Erythroblast (primary cell): ENCODE results near the gene RHOT2.
A peak's percentile ranks its signal among the peaks of the same experiment; 100 is the strongest.

Experiments used
- DNase-seq, 2 experiments: peaks; one replicate each; lab custom pipeline; 2025; lab: John Stamatoyannopoulos, UW
- GATA1 ChIP-seq: IDR thresholded peaks from 2 replicates; pipeline ENCODE4 v1.6.1; 2011; ENCODE audit warnings: low read depth, mild to moderate bottlenecking, control low read depth, low read length, moderate library complexity
- POLR2A ChIP-seq: IDR thresholded peaks from 2 replicates; pipeline ENCODE4 v1.6.1; 2011; ENCODE audit warnings: mild to moderate bottlenecking, low read length

Gene RHOT2

DNA sequence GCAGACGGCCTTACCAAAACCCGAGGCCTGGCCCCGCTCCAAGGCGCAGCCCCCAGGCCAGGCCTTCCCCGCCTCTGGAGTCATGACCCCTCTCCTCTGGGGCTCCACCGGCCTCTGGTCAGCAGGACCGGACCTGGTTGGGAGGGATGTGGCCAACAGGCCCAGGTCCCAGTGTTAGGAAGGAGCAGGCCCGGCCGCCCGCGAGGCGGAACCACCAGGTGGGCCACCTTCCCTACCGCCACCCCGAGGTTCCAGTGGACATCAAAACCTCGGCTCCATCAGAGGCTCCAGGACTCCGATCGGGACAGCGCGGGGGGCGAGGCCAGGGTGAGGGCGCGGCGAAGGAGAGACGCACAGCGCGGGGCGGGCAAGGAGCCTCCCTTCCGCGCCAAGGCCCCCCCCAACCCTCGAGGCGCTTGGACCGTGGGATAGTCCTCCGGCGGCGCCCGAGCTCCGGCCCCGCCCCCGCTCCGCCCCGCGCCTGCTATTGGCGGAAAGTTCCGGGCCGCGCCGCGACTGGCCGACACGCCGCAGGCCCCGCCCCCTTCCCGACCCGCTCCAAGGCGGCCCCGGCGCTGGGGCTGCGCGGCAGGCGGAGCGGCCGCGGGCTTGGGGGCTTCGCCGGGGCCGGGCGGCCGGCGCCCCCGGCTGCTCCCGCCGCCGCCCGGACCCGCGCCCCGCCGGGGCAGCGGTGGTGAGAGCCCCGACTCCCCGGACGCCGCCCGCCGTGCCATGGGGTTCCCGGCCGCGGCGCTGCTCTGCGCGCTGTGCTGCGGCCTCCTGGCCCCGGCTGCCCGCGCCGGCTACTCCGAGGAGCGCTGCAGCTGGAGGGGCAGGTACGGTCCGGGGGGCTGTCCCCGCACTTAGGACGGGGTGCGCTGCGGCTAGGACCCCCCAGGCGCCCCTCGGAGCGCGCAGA is 46.9 kb downstream of the RHOT2 start, which contains the start of gene METRN:
Gene METRN, plus strand, starts transcription at position 561 of the 919 bp plus-strand sequence. Its CDS starts 172 bp downstream, at position 733.
- peak; percentile 89 to 94 for DNase-seq
- TF ChIP-seq POLR2A (no peak), GATA1 (no peak)

DNA sequence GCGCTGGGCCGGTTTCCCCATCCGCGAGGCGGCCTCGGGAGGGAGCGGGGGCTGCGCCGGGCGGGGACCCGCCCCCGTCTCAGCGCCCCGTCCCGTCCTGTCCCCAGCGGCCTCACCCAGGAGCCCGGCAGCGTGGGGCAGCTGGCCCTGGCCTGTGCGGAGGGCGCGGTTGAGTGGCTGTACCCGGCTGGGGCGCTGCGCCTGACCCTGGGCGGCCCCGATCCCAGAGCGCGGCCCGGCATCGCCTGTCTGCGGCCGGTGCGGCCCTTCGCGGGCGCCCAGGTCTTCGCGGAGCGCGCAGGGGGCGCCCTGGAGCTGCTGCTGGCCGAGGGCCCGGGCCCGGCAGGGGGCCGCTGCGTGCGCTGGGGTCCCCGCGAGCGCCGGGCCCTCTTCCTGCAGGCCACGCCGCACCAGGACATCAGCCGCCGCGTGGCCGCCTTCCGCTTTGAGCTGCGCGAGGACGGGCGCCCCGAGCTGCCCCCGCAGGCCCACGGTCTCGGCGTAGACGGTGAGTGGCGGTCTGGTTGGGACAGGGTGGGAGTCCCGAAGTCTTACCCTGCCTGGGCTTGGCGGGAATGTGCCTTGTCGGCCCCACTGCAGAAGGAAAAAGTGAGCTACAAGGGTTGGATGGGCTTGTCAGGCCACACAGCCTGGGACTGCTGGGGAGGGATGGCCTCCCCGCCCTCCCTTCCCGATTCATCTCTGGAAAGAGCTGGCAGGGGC is 47.7 kb downstream of the RHOT2 start:
- TF ChIP-seq GATA1, result no peak
- peak; percentile 12 for TF ChIP-seq POLR2A
- peak; percentile 60 to 64 for DNase-seq

DNA sequence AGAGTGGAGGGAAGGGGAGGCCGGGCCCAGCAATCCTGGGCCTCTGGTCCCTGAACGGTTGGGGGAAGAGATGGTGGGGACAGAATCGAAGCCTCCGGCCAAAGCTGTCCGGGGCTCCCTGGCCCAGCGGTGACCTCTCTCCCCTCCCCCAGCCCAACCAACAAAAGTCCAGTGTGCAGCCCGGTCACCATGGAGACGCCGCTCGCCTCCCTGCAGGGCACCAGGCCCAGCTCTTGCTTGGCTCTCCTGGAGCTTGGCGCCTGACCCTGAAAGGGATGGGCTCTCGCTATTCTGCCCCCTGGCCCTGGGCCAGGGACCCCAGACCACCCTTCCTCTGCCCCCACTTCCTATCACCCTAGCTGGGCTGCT is 48.3 kb downstream of the RHOT2 start:
- TF ChIP-seq GATA1, result no peak
- TF ChIP-seq POLR2A, result no peak
- DNase-seq, result no peak

DNA sequence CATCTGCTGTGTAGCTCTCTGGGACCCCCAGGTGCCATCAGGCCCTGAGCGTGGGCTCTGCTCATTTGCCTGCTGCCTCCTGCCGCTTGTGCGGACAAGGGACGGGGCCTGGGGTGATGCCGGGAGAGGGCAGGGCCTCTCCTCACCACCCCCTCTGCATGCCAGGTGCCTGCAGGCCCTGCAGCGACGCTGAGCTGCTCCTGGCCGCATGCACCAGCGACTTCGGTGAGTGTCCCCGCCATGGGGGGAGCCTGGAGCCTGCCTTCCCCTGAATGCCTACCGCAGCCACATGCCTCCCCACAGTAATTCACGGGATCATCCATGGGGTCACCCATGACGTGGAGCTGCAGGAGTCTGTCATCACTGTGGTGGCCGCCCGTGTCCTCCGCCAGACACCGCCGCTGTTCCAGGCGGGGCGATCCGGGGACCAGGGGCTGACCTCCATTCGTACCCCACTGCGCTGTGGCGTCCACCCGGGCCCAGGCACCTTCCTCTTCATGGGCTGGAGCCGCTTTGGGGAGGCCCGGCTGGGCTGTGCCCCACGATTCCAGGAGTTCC is 48.9 kb downstream of the RHOT2 start:
- no peak for DNase-seq
- TF ChIP-seq POLR2A (no peak), GATA1 (no peak)

DNA sequence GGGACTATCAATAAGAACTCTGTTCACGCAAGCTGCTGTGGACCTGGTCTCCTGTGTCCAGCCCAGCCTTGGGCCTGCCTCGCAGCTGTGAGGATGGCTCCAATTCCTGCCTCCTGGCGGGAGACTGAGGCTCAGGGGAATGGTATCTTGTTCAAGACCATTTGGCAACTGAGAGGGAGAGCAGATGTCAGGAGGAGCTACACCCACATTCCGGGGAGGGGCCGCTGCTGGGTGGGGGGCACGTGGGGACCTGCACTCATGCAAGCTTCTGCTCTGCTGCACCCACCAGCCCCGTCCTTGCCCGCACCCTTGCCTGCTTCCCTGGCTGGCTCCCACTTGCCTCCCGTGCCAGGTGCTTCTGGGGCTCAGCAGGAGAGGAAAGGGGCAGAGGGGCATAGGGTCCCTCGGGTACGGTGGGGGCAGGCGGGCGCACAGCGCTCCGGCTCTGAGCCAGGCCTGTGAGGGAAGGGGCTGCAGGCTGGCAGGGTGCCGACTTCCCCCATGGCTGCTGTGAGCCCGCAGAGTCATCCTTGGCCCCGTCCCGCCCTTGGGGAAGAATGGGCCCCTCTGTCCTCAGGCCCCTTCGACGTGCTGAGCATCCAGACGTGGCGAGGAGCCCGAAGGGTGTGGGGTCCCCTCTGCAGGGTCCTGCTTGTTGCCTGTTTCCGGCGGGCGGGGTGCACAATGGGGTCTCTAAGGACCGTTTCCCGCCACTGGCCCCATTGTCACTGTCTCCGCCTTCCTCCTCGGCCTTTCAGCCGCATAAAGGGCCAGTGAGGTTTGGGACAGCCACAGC is 49.7 kb downstream of the RHOT2 start:
- TF ChIP-seq POLR2A (no peak), GATA1 (no peak)
- no peak for DNase-seq

DNA sequence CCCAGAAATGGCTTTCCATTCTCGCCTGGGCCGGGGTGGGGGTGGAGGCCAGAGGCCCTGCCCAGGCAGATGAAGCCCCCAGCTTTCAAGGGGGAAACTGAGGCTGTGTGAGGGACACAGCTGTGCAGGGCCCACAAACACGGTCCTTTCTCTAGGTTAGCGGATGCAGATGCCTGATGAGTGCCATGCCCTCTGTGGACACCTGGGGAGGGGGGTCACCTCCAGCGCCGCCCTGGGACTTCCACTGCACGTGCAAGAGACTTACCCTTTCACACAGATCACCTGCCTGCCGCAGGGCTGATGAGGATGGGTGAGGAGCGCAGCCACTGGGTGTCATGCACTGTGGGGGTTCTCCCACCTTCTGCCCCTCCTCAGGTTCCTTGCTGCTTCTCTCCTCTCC is 50.5 kb downstream of the RHOT2 start:
- no peak for TF ChIP-seq GATA1
- peak; percentile 8 for TF ChIP-seq POLR2A
- DNase-seq, result no peak

DNA sequence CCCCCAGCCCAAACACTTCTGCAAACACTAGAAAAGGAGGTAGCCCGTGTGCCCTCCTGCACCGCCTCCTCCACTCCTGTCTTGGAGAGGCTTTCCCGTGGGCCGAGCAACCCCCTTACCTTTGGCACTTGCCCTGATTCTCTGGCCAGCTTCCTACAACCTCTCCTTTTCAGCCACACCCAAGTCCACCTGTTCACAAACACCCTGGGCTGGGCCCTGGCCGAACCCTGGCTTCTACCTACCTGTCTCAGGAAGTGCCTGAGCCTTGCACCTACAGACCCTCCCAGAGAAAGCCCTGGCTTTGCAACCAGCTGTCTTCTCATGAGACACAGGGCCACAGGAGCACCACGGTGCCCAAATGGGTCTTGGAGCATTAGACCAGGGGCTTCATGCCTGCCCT is 51.0 kb downstream of the RHOT2 start:
- no peak for TF ChIP-seq GATA1
- no peak for TF ChIP-seq POLR2A

DNA sequence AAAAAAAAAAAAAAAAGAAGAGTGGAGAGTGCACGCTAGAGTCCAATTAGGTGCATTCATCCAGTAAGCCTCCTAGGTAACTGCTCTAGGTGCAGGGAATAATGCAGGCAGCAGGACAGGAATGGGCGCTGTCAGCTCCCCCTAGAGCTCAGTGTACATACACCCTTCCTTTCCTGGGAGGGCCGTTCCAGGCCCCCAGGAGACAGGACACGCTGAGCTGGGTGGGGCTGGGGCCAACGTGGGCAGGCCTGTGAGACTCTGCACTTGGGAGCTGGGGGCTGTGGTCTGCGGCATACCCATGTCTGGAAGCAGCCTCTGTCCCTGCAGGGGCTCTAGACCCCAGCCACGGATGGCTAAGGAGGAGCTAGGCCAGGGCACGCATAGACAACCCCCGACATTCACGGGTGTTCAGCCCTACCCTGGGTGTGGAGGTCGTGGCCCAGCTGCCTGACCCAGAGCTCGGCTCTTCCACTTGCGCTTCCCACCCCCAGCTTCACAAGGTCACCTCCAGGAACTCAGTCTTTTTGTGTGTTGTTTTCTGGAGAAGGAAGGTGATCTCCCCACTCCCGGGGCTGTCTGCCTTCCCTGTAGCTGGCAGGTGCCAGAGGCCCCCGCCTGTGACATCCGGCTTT is 52.0 kb downstream of the RHOT2 start:
- DNase-seq, result peak; percentile 41 to 46
- TF ChIP-seq POLR2A, result no peak
- TF ChIP-seq GATA1, result no peak

More for the DNA sequence above, 51.0 kb downstream of the RHOT2 start:
- DNase-seq, result no peak

DNA sequence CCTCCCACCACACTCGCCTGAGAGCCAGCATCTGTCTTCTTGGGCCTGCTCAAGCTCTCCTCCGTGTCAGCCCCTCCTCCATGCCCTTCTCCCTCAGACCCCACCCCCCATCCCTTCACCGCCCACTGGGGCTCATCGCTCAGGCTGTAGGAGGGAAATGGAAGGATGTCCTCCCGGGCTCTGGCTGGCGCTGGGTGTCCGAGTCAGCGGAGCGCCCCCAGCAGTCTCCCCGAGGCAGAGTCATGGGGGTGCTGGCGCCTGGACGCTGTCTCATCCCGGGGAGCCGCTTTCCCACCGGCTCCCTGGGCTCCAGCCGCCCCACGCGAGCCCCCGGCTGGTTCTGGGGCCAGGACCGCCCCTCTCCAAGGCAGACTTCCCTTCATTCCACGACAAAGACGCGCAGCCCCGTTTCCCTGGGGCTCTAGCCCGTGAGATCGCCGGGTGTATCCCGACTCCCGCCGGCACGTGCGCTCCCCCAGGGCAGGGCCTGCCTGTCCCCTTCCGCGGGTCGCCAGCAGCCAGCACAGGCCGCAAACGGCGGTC is 52.6 kb downstream of the RHOT2 start:
- TF ChIP-seq POLR2A (no peak), GATA1 (no peak)
- peak; percentile 60 to 62 for DNase-seq

DNA sequence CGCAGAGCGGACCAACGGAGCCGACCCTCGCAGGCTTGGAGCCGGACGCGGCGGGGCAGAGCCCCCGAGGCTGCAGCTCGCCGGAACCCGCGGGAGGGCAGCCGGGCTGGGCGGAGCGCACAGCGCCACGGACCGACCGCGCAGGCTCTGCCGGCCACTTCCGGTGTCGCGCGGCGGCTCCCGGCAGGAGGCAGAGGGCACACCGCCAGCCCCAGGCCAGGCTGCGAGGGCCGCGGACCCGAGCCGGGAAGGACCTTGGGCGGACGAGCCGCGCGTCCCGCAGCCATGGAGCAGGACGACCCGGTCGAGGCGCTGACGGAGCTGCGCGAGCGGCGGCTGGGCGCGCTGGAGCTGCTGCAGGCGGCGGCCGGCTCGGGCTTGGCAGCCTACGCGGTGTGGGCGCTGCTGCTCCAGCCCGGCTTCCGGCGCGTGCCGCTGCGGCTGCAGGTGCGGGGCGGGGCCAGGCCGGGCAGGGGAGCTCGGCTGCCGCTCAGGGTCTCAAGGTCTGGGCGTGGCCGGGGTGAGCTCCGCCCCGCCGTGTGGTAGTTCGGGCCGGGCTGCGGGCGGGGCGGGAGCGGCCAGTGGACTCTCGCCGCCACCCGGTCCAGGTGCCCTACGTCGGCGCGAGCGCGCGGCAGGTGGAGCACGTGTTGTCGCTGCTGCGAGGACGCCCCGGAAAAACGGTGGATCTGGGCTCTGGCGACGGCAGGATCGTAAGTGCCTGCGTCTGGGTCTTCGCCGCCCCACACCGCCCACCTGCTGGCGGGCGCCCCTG is 53.2 kb downstream of the RHOT2 start, which contains the start of gene ANTKMT:
Gene ANTKMT, plus strand, starts transcription at position 157 of the 775 bp plus-strand sequence. Its CDS starts 129 bp downstream, at position 286.
- TF ChIP-seq POLR2A (peak; percentile 85), GATA1 (no peak)
- DNase-seq, result peak; percentile 89

DNA sequence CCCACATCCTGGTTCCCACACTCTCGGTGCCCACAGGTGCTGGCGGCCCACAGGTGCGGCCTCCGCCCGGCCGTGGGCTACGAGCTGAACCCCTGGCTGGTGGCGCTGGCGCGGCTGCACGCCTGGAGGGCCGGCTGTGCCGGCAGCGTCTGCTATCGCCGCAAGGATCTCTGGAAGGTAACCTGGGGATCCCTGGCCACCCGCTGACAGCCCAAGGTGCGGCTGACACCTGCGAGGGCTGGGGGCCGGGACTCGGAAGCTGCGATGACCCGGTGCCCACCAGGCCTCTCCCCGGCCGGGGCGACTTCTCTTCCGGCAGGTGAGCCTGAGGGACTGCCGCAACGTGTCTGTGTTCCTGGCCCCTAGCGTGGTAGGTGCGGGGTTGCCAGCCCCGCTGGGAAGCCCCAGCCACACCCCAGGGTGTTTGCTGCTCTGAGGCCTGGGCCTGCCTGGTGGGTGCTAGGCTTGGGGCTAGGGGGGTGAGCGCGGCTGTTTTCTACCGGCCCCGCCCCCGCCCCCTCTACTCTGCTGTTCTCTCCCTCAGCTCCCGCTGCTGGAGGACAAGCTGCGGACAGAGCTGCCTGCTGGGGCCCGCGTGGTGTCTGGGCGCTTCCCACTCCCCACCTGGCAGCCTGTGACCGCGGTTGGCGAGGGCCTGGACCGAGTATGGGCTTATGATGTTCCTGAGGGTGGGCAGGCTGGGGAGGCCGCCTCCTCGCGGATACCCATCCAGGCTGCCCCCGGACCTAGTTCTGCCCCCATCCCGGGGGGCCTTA is 54.0 kb downstream of the RHOT2 start:
- TF ChIP-seq POLR2A (no peak), GATA1 (no peak)

More for the DNA sequence above, 54.0 kb downstream of the RHOT2 start:
- no peak for DNase-seq
